GM12891 (cell line): ENCODE measurements around the gene RNASE2.

Experiments
- PAX5 ChIP-seq: IDR thresholded peaks from 2 replicates; pipeline ENCODE4 v1.6.1; 2011; ENCODE audit warnings: low read length, moderate library complexity, mild to moderate bottlenecking; ENCODE audit not compliant: insufficient read depth, severe bottlenecking
- POLR2A ChIP-seq: IDR thresholded peaks from 2 replicates; pipeline ENCODE4 v1.6.1; 2011; ENCODE audit warnings: low read depth, low read length, control low read depth
- POLR2AphosphoS5 ChIP-seq: IDR thresholded peaks from 2 replicates; pipeline ENCODE4 v1.6.1; 2011; ENCODE audit warnings: low read depth, low read length, control low read depth
- POU2F2 ChIP-seq: IDR thresholded peaks from 2 replicates; pipeline ENCODE4 v1.6.1; 2011; ENCODE audit warnings: low read depth, mild to moderate bottlenecking, control low read depth, low read length, moderate library complexity
- SPI1 ChIP-seq: IDR thresholded peaks from 2 replicates; pipeline ENCODE4 v1.6.1; 2011; ENCODE audit warnings: low read depth, low read length, control low read depth
- TAF1 ChIP-seq: IDR thresholded peaks from 2 replicates; pipeline ENCODE4 v1.6.1; 2011; ENCODE audit warnings: low read depth, low read length, control low read depth

GRCh38 chr14:20998139-20998538 lies 42.9 kb downstream of the RNASE2 start:
- TF ChIP-seq TAF1 (no peak), POLR2A (no peak), PAX5 (no peak), POLR2AphosphoS5 (no peak), POU2F2 (no peak), SPI1 (no peak)
